Thymus (tissue), 11 donors: ENCODE measurements around the gene PSMD12. TPM values are rescaled to one million over a fixed set of nuclear protein-coding genes. Genes with fewer than 3 reads are reported as not detected.
"Not testable (repeated sequence)": the region's sequence is repeated elsewhere in the genome, so short reads cannot be mapped to it uniquely, and the experiment has no call there.

Experiments used
- DNase-seq, 9 donors: peaks; one replicate each; pipeline ENCODE4 v3.0.0-alpha.2; 2013; ENCODE audit warnings: low spot score in 9 of 9, low read depth in 6 of 9, missing footprints in 1 of 9
- H3K27ac ChIP-seq, 2 donors: one replicate each; pipeline ENCODE4 v1.5.1; 2013; ENCODE audit warnings: control low read depth in 1 of 2, low read depth in 1 of 2, low read length in 1 of 2, mild to moderate bottlenecking in 1 of 2, moderate library complexity in 1 of 2
- H3K27me3 ChIP-seq, 2 donors: one replicate each; pipeline ENCODE4 v1.5.1; 2013; ENCODE audit warnings: low read length in 1 of 2; ENCODE audit not compliant: control insufficient read depth in 2 of 2, insufficient read depth in 1 of 2
- H3K36me3 ChIP-seq, 2 donors: one replicate each; pipeline ENCODE4 v1.5.1; 2013; ENCODE audit warnings: low read length in 1 of 2, mild to moderate bottlenecking in 1 of 2, moderate library complexity in 1 of 2; ENCODE audit not compliant: control insufficient read depth in 2 of 2, insufficient read depth in 2 of 2
- H3K4me1 ChIP-seq, 2 donors: one replicate each; pipeline ENCODE4 v1.5.1; 2013; ENCODE audit warnings: low read length in 2 of 2; ENCODE audit not compliant: control insufficient read depth in 2 of 2, insufficient read depth in 2 of 2
- H3K4me3 ChIP-seq, 2 donors: one replicate each; pipeline ENCODE4 v1.5.1; 2013; ENCODE audit warnings: low read length in 2 of 2, control low read depth in 1 of 2, mild to moderate bottlenecking in 1 of 2
- H3K9me3 ChIP-seq, 2 donors: one replicate each; pipeline ENCODE4 v1.5.1; 2013; ENCODE audit warnings: low read length in 1 of 2, mild to moderate bottlenecking in 1 of 2; ENCODE audit not compliant: control insufficient read depth in 2 of 2, insufficient read depth in 1 of 2
- WGBS: extraction: QIAGEN DNeasy Blood & Tissue Kit; methylation state at CpG from one replicate; pipeline ENCODE4 v1.1.7; 2013; 5-methylcytosine and 5-hydroxymethylcytosine counted together
- polyA plus RNA-seq: library from polyadenylated mRNA; stranded (reverse); fragments of 200-250 nt; gene quantifications from one replicate; pipeline ENCODE4 v1.2.3, GENCODE V29; 2013
- total RNA-seq: library from RNA; stranded (reverse); fragments of 120-200 nt; gene quantifications from one replicate; pipeline ENCODE4 v1.2.4, GENCODE V29; 2013
- donor health status: healthy.

PSMD12 gene
- total and polyA plus RNA-seq, 2 donors = 14.1 to 33.7 TPM

GRCh38 chr17:67328026-67328425 is 38.4 kb downstream of the PSMD12 start:
- no peaks in the 10 kb centered on the region for H3K36me3 ChIP-seq
- no peak overlapping the region for H3K4me3 ChIP-seq
- DNase-seq = no peak
- no peak overlapping the region for H3K27ac ChIP-seq
- H3K4me1 ChIP-seq = no peaks in the 10 kb centered on the region
- no peaks in the 10 kb centered on the region for H3K9me3 ChIP-seq
- 97% methylated on average over 3 of the region's 3 CpGs for WGBS
- H3K27me3 ChIP-seq = no peaks in the 10 kb centered on the region

- H3K27ac ChIP-seq, H3K27me3 ChIP-seq, H3K36me3 ChIP-seq, DNase-seq, H3K9me3 ChIP-seq, H3K4me1 ChIP-seq, H3K4me3 ChIP-seq: not testable (repeated sequence)
- WGBS = 94% methylated on average over 12 of the region's 13 CpGs
These were observed 39.2 kb downstream of the PSMD12 start for GRCh38 chr17:67326959-67327745.

- H3K36me3 ChIP-seq = no peaks in the 10 kb centered on the region
- DNase-seq = no peak
- 95% methylated on average over 3 of the region's 3 CpGs for WGBS
- no peak overlapping the region for H3K4me3 ChIP-seq
- H3K9me3 ChIP-seq = no peaks in the 10 kb centered on the region
- H3K27me3 ChIP-seq = no peaks in the 10 kb centered on the region
- no peaks in the 10 kb centered on the region for H3K4me1 ChIP-seq
- no peak overlapping the region for H3K27ac ChIP-seq
These were observed 39.9 kb downstream of the PSMD12 start for GRCh38 chr17:67326440-67326839.

GRCh38 chr17:67324330-67324729 is 42.0 kb downstream of the PSMD12 start:
- H3K4me1 ChIP-seq = no peaks in the 10 kb centered on the region
- no peak for DNase-seq
- H3K9me3 ChIP-seq = no peaks in the 10 kb centered on the region
- no peaks in the 10 kb centered on the region for H3K36me3 ChIP-seq
- WGBS = 96% methylated on average over 2 of the region's 2 CpGs
- no peak overlapping the region for H3K4me3 ChIP-seq
- H3K27me3 ChIP-seq = no peaks in the 10 kb centered on the region
- no peak overlapping the region for H3K27ac ChIP-seq

- H3K36me3 ChIP-seq = no peaks in the 10 kb centered on the region
- H3K4me3 ChIP-seq = no peak overlapping the region
- no peaks in the 10 kb centered on the region for H3K9me3 ChIP-seq
- 95% methylated on average over 3 of the region's 3 CpGs for WGBS
- H3K4me1 ChIP-seq = no peaks in the 10 kb centered on the region
- no peak overlapping the region for H3K27ac ChIP-seq
- H3K27me3 ChIP-seq = no peaks in the 10 kb centered on the region
- no peak for DNase-seq
These were observed 42.9 kb downstream of the PSMD12 start for GRCh38 chr17:67323445-67323844.

GRCh38 chr17:67322042-67322787 is 44.2 kb downstream of the PSMD12 start:
- H3K27me3 ChIP-seq = no peaks in the 10 kb centered on the region
- H3K4me3 ChIP-seq = no peak overlapping the region
- no peaks in the 10 kb centered on the region for H3K36me3 ChIP-seq
- 89% methylated on average over 3 of the region's 3 CpGs for WGBS
- H3K9me3 ChIP-seq = no peaks in the 10 kb centered on the region
- H3K27ac ChIP-seq = no peak overlapping the region
- no peak for DNase-seq
- H3K4me1 ChIP-seq = no peaks in the 10 kb centered on the region

GRCh38 chr17:67321486-67321885 is 44.9 kb downstream of the PSMD12 start:
- not testable (repeated sequence) for H3K27me3 ChIP-seq, H3K36me3 ChIP-seq, DNase-seq, H3K4me3 ChIP-seq, H3K9me3 ChIP-seq, H3K4me1 ChIP-seq, H3K27ac ChIP-seq
- 94% methylated on average over 13 of the region's 13 CpGs for WGBS

- Histone ChIP-seq H3K4me3 (no peak overlapping the region), H3K4me1 (no peaks in the 10 kb centered on the region), H3K36me3 (no peaks in the 10 kb centered on the region), H3K27ac (no peak overlapping the region), H3K27me3 (no peaks in the 10 kb centered on the region), H3K9me3 (no peaks in the 10 kb centered on the region)
- no peak for DNase-seq
- WGBS = 98% methylated on average over 5 of the region's 5 CpGs
These were observed 49.6 kb downstream of the PSMD12 start for GRCh38 chr17:67316781-67317180.

GRCh38 chr17:67315865-67316264 is 50.5 kb downstream of the PSMD12 start:
- Histone ChIP-seq H3K9me3 (no peaks in the 10 kb centered on the region), H3K4me3 (no peak overlapping the region), H3K27ac (no peak overlapping the region), H3K36me3 (no peaks in the 10 kb centered on the region), H3K27me3 (no peaks in the 10 kb centered on the region), H3K4me1 (no peaks in the 10 kb centered on the region)
- no peak for DNase-seq
